ENCODE data around the gene EIF3A.

Gene EIF3A

DNA sequence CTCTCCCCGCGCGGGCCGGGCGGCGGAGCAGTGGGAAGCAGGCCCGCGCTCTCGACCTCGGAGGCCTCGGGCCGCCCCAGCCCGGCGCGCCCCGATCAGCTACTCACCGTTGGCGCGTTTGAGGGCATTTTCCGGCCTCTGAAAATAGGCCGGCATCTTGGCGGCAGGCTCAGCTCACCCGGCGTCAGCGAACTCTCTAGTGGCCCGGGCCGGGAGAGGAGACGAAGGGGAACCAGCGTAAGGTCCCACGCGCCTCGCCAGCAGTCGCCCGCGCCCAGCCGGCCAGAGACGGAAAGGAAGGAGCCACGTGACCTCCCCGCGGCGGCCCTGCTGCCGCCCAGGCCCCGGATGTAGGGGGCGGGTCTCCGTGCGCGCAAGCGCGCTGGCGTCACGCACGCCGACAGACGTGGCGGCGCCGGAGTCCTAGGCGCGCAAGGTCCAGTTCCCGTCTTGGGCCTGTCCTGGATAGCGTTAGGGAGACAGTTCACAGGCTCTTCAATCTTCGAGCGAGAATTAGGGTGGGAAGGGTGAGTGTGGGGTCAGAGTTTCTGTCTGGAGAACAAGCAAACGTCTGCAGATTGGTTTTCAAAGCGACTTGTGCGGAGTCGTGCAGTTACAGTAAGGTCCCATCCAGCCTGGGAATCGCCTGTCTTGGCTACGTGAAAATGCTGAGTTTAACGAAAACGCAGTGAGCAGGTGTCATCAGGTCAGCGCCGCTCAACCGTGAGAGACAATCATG is at the start of gene EIF3A:
EIF3A (minus strand) TSS at position 297 of the 739 bp plus-strand sequence; CDS start at position 156, 141 bp downstream.
- Histone ChIP-seq H2AFZ (ENCODE audit: low read length) (peak within 1 kb of the TSS; percentile 86), H3F3A (ENCODE audit: insufficient read depth, low read length) (no peaks in the 10 kb centered on the region), H3K9me3 (ENCODE audit: low read length) (no peaks in the 10 kb centered on the region), H3K4me2 (ENCODE audit: low read length) (peak within 1 kb of the TSS; percentile 89), H4K20me1 (ENCODE audit: insufficient read depth, low read length) (no peaks in the 10 kb centered on the region), H3K27ac (ENCODE audit: low read depth, low read length, poor library complexity, severe bottlenecking) (peak within 1 kb of the TSS; percentile 86), H3K9me2 (ENCODE audit: low read depth, low read length) (no peaks in the 10 kb centered on the region), H3K79me2 (ENCODE audit: insufficient read depth, low read length) (peaks cover 49% of the 10 kb centered on the region), H3K4me3 (ENCODE audit: low read depth, low read length, poor library complexity, severe bottlenecking) (peak within 1 kb of the TSS; percentile 95), H3K36me3 (ENCODE audit: insufficient read depth, low read length) (peaks cover 26% of the 10 kb centered on the region), H3K4me1 (ENCODE audit: insufficient read depth, low read length, severe bottlenecking) (peaks cover 54% of the 10 kb centered on the region), H3K9ac (ENCODE audit: low read length) (peak within 1 kb of the TSS; percentile 98), H3K27me3 (ENCODE audit: insufficient read depth, low read length) (no peaks in the 10 kb centered on the region)
- TF ChIP-seq CTCF (IDR thresholded peaks at IDR 0.05; ENCODE audit: low read length) = no peak
- no peak for TF ChIP-seq EZH2 (IDR thresholded peaks at IDR 0.05; ENCODE audit: borderline replicate concordance, low read length)

GRCh38 chr10:119129721-119130120 is 49.1 kb upstream of the EIF3A start:
- Histone ChIP-seq H3K27ac (ENCODE audit: low read depth, low read length, poor library complexity, severe bottlenecking) (no peak overlapping the region), H4K20me1 (ENCODE audit: insufficient read depth, low read length) (no peaks in the 10 kb centered on the region), H2AFZ (ENCODE audit: low read length) (no peak overlapping the region), H3K9me2 (ENCODE audit: low read depth, low read length) (no peaks in the 10 kb centered on the region), H3K4me3 (ENCODE audit: low read depth, low read length, poor library complexity, severe bottlenecking) (no peak overlapping the region), H3K9ac (ENCODE audit: low read length) (no peak overlapping the region), H3K27me3 (ENCODE audit: insufficient read depth, low read length) (no peaks in the 10 kb centered on the region), H3K36me3 (ENCODE audit: insufficient read depth, low read length) (peaks cover 46% of the 10 kb centered on the region), H3K4me2 (ENCODE audit: low read length) (no peak overlapping the region), H3K9me3 (ENCODE audit: low read length) (no peaks in the 10 kb centered on the region), H3F3A (ENCODE audit: insufficient read depth, low read length) (no peaks in the 10 kb centered on the region), H3K4me1 (ENCODE audit: insufficient read depth, low read length, severe bottlenecking) (peaks cover 18% of the 10 kb centered on the region), H3K79me2 (ENCODE audit: insufficient read depth, low read length) (no peaks in the 10 kb centered on the region)
- TF ChIP-seq CTCF (IDR thresholded peaks at IDR 0.05; ENCODE audit: low read length) (no peak), EZH2 (IDR thresholded peaks at IDR 0.05; ENCODE audit: borderline replicate concordance, low read length) (no peak)

DNA sequence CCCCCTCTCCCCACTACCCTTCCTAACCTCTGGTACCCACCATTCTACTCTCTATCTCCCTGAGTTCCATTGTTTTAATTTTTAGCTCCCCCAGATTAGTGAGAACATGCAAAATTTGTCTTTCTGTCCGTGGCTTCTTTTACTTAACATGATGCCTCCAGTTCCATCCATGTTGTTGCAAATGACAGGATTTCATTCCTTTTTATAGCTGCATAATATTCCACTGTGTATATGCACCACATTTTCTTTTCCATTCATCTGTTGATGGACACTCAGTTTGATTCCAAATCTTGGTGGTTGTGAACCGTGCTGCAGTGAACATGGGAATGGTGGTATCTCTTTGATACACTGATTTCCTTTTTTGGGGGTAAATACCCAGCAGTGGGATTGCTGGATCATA is 45.3 kb upstream of the EIF3A start:
- Histone ChIP-seq H3K9me3 (ENCODE audit: low read length) (no peaks in the 10 kb centered on the region), H3K4me2 (ENCODE audit: low read length) (no peak overlapping the region), H3K4me3 (ENCODE audit: low read depth, low read length, poor library complexity, severe bottlenecking) (no peak overlapping the region), H3K9ac (ENCODE audit: low read length) (no peak overlapping the region), H4K20me1 (ENCODE audit: insufficient read depth, low read length) (no peaks in the 10 kb centered on the region), H3K4me1 (ENCODE audit: insufficient read depth, low read length, severe bottlenecking) (peaks cover 4% of the 10 kb centered on the region), H2AFZ (ENCODE audit: low read length) (no peak overlapping the region), H3K36me3 (ENCODE audit: insufficient read depth, low read length) (peaks cover 50% of the 10 kb centered on the region), H3F3A (ENCODE audit: insufficient read depth, low read length) (peaks cover under 1% of the 10 kb centered on the region; the same call in 1 of the 2 replicates), H3K9me2 (ENCODE audit: low read depth, low read length) (no peaks in the 10 kb centered on the region), H3K27me3 (ENCODE audit: insufficient read depth, low read length) (no peaks in the 10 kb centered on the region), H3K79me2 (ENCODE audit: insufficient read depth, low read length) (no peaks in the 10 kb centered on the region), H3K27ac (ENCODE audit: low read depth, low read length, poor library complexity, severe bottlenecking) (no peak overlapping the region)
- TF ChIP-seq EZH2 (IDR thresholded peaks at IDR 0.05; ENCODE audit: borderline replicate concordance, low read length) = no peak
- TF ChIP-seq CTCF (IDR thresholded peaks at IDR 0.05; ENCODE audit: low read length) = no peak
